Stimulated activated CD4-positive, alpha-beta T cell treated with anti-CD3 and anti-CD28 coated beads, Interleukin-12 subunit alpha, Interleukin-12 subunit beta, amount 100 ng/mL, for 24 hours (primary cell): ENCODE data around the gene APOL2.
"Not testable (repeated sequence)": the region's sequence is repeated elsewhere in the genome, so short reads cannot be mapped to it uniquely, and the experiment has no call there.

Source experiments
- DNase-seq, 2 experiments: peaks; one replicate each; pipeline ENCODE4 v3.0.0-alpha.2; 2020; ENCODE audit warnings: low read depth in 2 of 2

Gene APOL2

GRCh38 chr22:36239150-36239400 lies 252 bp downstream of the APOL2 start:
- no peak for DNase-seq

- no peak for DNase-seq
These were observed 766 bp downstream of the APOL2 start for GRCh38 chr22:36238373-36239149.

GRCh38 chr22:36237462-36238372 lies 1.6 kb downstream of the APOL2 start:
- no peak for DNase-seq

GRCh38 chr22:36236388-36237319 lies 2.7 kb downstream of the APOL2 start:
- no peak for DNase-seq

GRCh38 chr22:36235585-36235984 lies 3.7 kb downstream of the APOL2 start:
- no peak for DNase-seq

- no peak for DNase-seq
These were observed 4.4 kb downstream of the APOL2 start for GRCh38 chr22:36234919-36235318.

- no peak for DNase-seq
These were observed 5.1 kb downstream of the APOL2 start for GRCh38 chr22:36234213-36234612.

- DNase-seq, result no peak
These were observed 5.5 kb downstream of the APOL2 start for GRCh38 chr22:36233796-36234195.

GRCh38 chr22:36232715-36233401 lies 6.5 kb downstream of the APOL2 start:
- DNase-seq, result no peak

- not testable (repeated sequence) for DNase-seq
These were observed 8.3 kb downstream of the APOL2 start for GRCh38 chr22:36231051-36231450.

GRCh38 chr22:36229649-36230048 lies 9.7 kb downstream of the APOL2 start:
- DNase-seq, result not testable (repeated sequence)

GRCh38 chr22:36228944-36229343 lies 10.4 kb downstream of the APOL2 start:
- no peak for DNase-seq

- not testable (repeated sequence) for DNase-seq
These were observed 11.0 kb downstream of the APOL2 start for GRCh38 chr22:36228369-36228768.

- DNase-seq, result no peak
These were observed 11.5 kb downstream of the APOL2 start for GRCh38 chr22:36227806-36228205.

- DNase-seq, result no peak
These were observed 11.9 kb downstream of the APOL2 start for GRCh38 chr22:36227396-36227795.

- no peak for DNase-seq
These were observed 13.1 kb downstream of the APOL2 start for GRCh38 chr22:36226189-36226588.

GRCh38 chr22:36225333-36225922 lies 13.9 kb downstream of the APOL2 start:
- no peak for DNase-seq

GRCh38 chr22:36224245-36224644 lies 15.1 kb downstream of the APOL2 start:
- DNase-seq, result no peak

- DNase-seq, result no peak
These were observed 15.8 kb downstream of the APOL2 start for GRCh38 chr22:36223504-36223903.

GRCh38 chr22:36222887-36223450 lies 16.4 kb downstream of the APOL2 start:
- DNase-seq, result no peak
